ENCODE results near the gene RENBP.

Gene RENBP

DNA sequence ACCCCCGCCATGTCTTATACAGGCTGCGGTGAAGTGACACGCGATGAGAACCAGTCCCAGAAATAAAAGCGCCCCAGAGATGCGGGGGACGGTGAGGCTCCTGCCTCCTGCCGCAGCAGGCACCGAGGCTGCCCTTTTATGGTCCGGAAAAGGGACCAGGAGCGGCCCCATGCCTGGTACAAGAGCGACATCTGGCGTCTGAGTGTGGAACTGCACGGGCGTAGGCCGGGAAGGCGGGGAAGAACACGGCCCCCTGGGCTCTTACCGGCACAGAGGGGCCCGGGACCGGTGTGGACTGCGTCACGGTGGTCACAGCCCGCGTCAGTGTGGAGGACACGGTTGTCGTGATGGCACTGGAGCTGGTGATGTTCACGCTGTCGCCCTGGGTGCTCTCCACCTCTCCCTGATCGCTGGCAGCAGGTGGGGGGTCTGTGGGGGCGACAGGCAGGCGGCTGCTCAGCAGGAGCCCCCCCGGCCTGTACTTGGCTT lies 8.9 kb upstream of the RENBP start:
- DNase-seq: peak; percentile 71

GRCh38 chrX:153952373-153953026 lies 8.1 kb upstream of the RENBP start:
- DNase-seq: no peak

GRCh38 chrX:153951683-153952372 lies 7.4 kb upstream of the RENBP start:
- no peak for DNase-seq

GRCh38 chrX:153950127-153950526 lies 5.7 kb upstream of the RENBP start:
- no peak for DNase-seq

GRCh38 chrX:153948847-153949805 lies 4.7 kb upstream of the RENBP start:
- DNase-seq: no peak

DNA sequence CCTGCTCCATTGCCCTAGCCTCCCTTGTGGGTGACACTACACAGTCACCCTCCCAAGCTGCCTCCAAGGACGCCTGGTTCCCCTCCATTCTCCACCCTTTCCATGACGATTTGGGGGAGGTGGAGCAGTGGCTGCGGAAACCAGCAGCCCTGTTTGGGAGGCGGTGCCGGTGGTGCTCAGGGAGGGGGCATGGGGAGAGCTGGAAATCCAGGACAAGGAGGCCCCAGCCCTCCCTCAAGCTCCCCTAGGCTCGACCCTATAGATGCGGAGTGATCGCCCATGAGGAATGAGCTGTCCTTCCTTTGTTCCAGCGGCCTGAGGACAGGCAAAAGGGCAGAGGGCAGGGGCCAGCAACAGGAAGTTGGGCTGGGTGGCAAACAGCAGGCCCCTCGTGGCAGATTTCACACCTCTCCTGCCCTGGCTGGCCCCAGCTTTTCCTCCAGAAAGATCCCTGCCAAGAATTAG lies 3.6 kb upstream of the RENBP start:
- no peak for DNase-seq

DNA sequence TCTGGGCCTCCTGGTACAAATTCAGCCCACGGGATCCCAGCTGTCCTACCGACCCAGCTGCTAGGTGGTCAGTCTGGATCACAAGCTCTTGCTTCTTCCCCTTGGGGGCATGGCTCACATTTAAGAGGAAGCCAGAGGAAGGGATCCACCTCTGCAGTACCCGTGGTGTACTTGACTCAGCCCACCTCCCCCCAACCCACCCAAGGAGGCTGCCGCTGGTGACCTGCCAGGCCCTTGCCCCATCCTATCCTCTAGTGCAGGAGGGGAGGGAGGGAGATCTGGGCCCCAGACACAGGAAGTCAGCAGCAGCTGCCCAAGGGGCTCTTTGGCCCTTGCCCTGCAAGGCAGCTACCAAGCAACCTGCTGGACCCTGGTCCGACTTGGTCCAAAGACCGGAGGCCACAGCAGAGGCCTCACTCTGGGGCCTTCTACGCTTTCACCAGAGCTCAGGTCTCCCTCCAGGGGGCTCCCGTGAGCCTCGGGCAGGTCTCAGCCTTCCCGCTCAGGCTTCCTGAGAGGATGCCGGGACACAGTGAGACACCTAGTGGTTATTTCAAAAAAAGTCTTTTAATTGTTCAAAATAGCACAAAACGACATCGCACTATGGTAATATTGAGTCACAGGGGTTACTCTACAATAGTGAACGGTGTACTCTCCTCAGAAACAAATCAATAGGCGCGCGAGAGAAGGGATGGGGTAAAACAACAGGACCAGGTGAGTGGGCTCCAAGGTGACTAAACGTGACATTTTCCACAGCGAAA lies 2.7 kb upstream of the RENBP start:
- peak; percentile 75 for DNase-seq

GRCh38 chrX:153945956-153946943 lies 1.8 kb upstream of the RENBP start:
- no peak for DNase-seq

DNA sequence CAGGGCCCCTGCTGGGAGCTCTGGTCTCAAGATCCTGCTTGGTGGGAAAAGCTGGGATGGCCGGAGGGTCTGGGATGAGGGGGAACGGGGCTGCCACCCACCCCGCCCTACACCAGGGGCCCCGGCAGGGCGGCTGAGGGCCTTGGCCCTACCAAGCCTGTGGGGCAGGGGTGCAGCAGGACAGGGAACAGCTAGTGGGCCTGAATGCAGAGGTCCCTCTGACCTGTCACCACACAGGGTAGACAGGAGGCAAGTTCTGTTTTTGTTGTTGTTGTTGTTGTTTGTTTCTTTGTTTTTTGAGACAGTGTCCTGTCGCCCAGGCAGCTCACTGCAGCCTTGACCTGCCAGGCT lies 332 bp upstream of the RENBP start:
- no peak for DNase-seq

GRCh38 chrX:153941336-153942252 lies 2.8 kb downstream of the RENBP start:
- DNase-seq: no peak

GRCh38 chrX:153939573-153939972 lies 4.9 kb downstream of the RENBP start:
- DNase-seq: no peak

DNA sequence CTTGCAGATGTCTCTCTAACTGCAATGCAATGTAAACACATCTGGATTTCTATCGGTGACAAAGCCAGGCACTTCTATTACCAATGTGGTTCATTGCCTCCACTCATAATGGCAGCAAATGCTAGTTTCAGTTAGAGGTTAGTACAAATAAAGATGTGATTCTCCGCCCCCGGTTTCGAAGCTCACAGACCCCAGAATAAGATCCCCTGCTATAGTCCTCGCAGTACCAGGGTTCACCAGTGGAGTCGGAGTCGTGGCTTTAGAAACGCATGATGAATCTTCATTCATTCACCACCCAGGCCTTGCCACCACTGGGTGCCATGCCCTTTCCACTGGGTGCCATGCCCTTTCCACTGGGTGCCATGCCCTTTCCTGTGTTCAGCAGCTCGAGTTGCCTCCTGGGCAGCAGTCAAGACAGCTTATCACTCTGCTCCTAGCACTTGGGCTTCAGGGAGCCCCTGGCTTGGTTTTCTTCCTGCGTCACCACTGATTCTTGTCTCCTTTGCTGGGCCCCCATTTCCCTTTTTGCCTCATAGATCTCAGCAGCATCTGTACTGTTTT lies 6.1 kb downstream of the RENBP start:
- no peak for DNase-seq

DNA sequence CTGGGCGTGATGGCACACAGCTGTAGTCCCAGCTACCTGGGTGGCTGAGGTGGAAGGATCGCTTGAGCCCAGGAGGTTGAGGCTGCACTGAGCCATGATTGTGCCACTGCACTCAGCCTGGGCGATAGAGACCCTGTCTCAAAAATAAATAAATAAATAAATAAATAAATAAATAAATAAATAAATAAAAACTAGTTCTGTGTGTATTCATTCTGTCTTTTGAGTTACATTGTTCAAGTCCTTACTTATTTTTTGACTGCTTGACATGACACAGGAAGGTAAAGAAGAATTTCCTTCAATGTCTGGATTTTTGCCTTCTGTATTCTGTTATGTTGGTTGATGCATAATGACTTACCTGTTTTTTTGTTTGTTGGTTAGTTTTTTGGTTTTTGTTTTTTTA lies 7.4 kb downstream of the RENBP start:
- no peak for DNase-seq

DNA sequence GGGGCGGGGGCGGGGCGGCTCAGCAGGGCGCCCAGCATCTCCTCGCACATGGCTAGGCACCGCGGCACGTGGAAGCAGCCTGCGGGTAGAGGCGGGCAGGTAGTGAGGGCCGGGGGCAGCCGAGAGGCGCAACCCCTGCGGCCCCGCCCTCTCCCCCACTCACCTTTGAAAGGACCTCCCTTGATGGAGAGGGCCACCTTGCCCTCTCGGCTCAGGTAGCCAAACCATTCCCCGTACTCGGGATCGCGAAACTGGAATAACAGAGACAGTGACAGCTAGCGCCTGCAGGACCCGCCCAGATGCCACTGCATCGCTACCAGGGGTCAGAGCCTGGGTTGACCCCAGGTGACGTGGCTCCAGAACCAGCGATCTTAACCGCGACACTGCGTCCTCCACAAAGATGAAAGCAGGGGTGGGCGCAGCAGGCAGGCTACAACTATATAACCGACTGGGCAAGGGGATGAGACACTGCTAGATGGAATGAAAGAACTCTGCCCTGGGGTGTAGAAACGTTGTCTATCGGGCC lies 9.1 kb downstream of the RENBP start:
- no peak for DNase-seq

- peak; percentile 76 for DNase-seq
These were observed 9.6 kb downstream of the RENBP start, which contains the start of gene NAA10 for GRCh38 chrX:153934762-153935325. NAA10 (minus strand) TSS chrX:153935037; CDS start chrX:153934904, 133 bp downstream.

DNA sequence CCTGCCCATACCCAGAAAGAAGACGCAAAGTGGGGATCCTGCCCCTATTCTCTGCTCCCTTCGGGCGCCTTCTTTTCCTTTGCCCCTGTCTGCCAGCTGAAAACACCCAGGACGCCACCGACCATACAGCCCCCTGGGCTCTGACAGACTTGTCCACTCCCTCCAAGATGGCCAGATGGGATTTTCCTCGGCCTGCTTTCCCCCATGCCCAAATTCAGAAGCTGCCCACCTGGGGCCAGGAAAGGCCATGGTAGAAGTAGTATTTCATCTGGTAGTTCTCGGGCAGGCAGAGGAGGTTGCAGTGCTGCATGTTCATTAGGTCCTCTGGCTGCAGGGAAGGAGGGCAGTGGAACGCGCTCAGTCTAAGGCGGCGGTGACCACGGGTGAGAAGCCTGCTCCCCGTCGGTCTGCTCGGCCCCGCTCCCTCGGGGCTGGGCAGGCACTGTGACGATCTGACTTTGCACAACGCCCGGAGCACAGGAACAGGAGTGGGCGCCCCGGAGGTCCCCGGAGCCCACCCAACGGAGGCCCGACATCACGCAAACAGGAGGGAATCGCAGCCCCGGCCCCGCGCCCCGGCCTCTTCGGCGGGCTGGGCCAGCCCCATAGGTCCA lies 10.2 kb downstream of the RENBP start:
- DNase-seq: no peak

- DNase-seq: peak; percentile 65
These were observed 10.7 kb downstream of the RENBP start for GRCh38 chrX:153933748-153934147.

DNA sequence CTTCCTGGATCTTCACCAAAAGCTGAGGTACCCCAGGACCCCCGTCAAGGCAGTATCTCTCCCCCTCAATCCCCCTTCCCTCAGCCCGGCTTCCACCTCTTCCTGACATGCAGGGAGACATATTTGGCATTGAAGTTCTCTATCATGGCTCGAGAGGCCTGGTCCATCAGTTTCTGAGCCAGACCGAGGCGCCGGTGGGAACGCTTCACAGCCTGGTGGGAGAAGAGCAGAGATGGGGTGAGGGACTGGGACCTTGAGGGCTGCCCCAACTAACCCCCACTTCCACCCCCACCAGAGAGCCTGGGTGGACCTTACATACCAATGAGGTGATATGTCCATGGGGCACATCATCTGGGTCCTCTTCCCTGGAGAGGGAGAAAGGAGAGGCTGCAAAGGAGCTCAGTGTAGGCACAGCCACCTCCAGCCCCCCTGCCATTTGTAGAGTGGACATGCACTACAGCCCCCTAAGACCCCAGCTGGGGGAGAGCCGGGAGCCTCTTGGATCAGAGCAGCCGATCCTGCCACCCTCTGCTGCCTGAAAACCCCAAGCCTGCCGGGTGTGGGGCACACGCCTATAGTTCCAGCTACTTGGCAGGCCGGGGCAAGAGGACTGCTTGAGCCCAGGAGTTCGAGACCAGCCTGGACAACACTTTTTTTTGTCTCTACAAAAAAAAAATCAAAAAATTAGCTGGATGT lies 12.1 kb downstream of the RENBP start:
- DNase-seq: no peak

Data from fibroblast of skin of back (primary cell).